HEK293 (cell line): Measurements from ENCODE around the gene ITGA4.
A peak's percentile ranks its signal among the peaks of the same experiment; 100 is the strongest.

Experiments used
- CTCF ChIA-PET: fragments of 350-600 bp; formaldehyde crosslinking; extraction: SDS; loops from one replicate; lab custom pipeline; 2021; ENCODE audit warnings: antibody characterized with exemption; lab: Yijun Ruan, JAX
- POLR2A ChIA-PET: fragments of 300-600 bp; formaldehyde crosslinking; extraction: SDS; loops from one replicate; lab custom pipeline; 2020; ENCODE audit warnings: antibody characterized with exemption, inconsistent platforms; lab: Yijun Ruan, JAX
- H3K27ac ChIP-seq: fragments of 200-500 bp; sonication (Bioruptor generic); 2 replicates; pipeline ENCODE4 v1.5.1; 2014; ENCODE audit warnings: low read depth, low read length, control low read depth, inconsistent platforms; ENCODE audit errors: extremely low read depth
- H3K36me3 ChIP-seq, 2 experiments: fragments of 200-500 bp in 1 of 2; sonication (Bioruptor generic) in 1 of 2; 1 replicate in 1 of 2; 2 replicates in 1 of 2; pipeline ENCODE4 v1.5.1; 2014 to 2017; ENCODE audit warnings: inconsistent platforms in 2 of 2, low read length in 2 of 2; ENCODE audit not compliant: control insufficient read depth in 2 of 2, insufficient read depth in 1 of 2
- H3K4me1 ChIP-seq: fragments of 200-500 bp; sonication (Bioruptor generic); 2 replicates; pipeline ENCODE4 v1.5.1; 2014; ENCODE audit warnings: mild to moderate bottlenecking, low read length, inconsistent platforms; ENCODE audit not compliant: control insufficient read depth, insufficient read depth
- H3K4me3 ChIP-seq: 2 replicates; pipeline ENCODE4 v1.5.1; 2011; ENCODE audit warnings: low read depth, mild to moderate bottlenecking, control low read depth, low read length, moderate library complexity
- H3K9me3 ChIP-seq: fragments of 200-500 bp; sonication (Bioruptor generic); 2 replicates; pipeline ENCODE4 v1.5.1; 2014; ENCODE audit warnings: low read depth, low read length, inconsistent platforms; ENCODE audit not compliant: control insufficient read depth, insufficient read depth
- KLF8 ChIP-seq: fragments of 450-650 bp; formaldehyde crosslinking; IDR thresholded peaks from 2 replicates; pipeline ENCODE4 v1.5.1; 2016; ENCODE audit warnings: missing biosample characterization, missing genetic modification characterization
- SP2 ChIP-seq: fragments of 450-650 bp; formaldehyde crosslinking; IDR thresholded peaks from 2 replicates; pipeline ENCODE4 v1.5.1; 2016; ENCODE audit warnings: missing biosample characterization, missing genetic modification characterization
- ZNF132 ChIP-seq: fragments of 450-650 bp; formaldehyde crosslinking; IDR thresholded peaks from 2 replicates; pipeline ENCODE4 v1.5.1; 2017; ENCODE audit warnings: missing biosample characterization, missing genetic modification characterization, borderline replicate concordance
- ZNF146 ChIP-seq: fragments of 450-650 bp; formaldehyde crosslinking; IDR thresholded peaks from 2 replicates; pipeline ENCODE4 v1.5.1; 2016; ENCODE audit warnings: missing biosample characterization, missing genetic modification characterization
- ZNF2 ChIP-seq: fragments of 450-650 bp; formaldehyde crosslinking; IDR thresholded peaks from 2 replicates; pipeline ENCODE4 v1.5.1; 2016; ENCODE audit warnings: missing biosample characterization, missing genetic modification characterization
- ZNF248 ChIP-seq: fragments of 450-650 bp; formaldehyde crosslinking; IDR thresholded peaks from 2 replicates; pipeline ENCODE4 v1.5.1; 2017; ENCODE audit warnings: missing biosample characterization, missing genetic modification characterization
- ZNF366 ChIP-seq: fragments of 450-650 bp; formaldehyde crosslinking; conservative IDR thresholded peaks from 2 replicates; pipeline ENCODE4 v1.5.1; 2016; ENCODE audit warnings: missing biosample characterization, missing genetic modification characterization
- ZNF501 ChIP-seq: fragments of 450-650 bp; formaldehyde crosslinking; IDR thresholded peaks from 2 replicates; pipeline ENCODE4 v1.5.1; 2016; ENCODE audit warnings: missing biosample characterization, missing genetic modification characterization
- ZNF624 ChIP-seq: fragments of 450-650 bp; formaldehyde crosslinking; IDR thresholded peaks from 2 replicates; pipeline ENCODE4 v1.5.1; 2017; ENCODE audit warnings: missing biosample characterization, missing genetic modification characterization
- ZNF658 ChIP-seq: fragments of 450-650 bp; formaldehyde crosslinking; IDR thresholded peaks from 2 replicates; pipeline ENCODE4; 2016; ENCODE audit warnings: missing biosample characterization, missing genetic modification characterization
- ZNF707 ChIP-seq: fragments of 450-650 bp; formaldehyde crosslinking; IDR thresholded peaks from 2 replicates; pipeline ENCODE4 v1.5.1; 2016; ENCODE audit warnings: missing biosample characterization, missing genetic modification characterization
- ZNF76 ChIP-seq: fragments of 450-650 bp; formaldehyde crosslinking; IDR thresholded peaks from 2 replicates; pipeline ENCODE4; 2016; ENCODE audit warnings: low read depth, missing biosample characterization, missing genetic modification characterization, borderline replicate concordance
- TF ChIP-seq, protein P1 (sequence below): fragments of 450-650 bp; formaldehyde crosslinking; IDR thresholded peaks from 2 replicates; pipeline ENCODE4 v1.5.1; 2016; ENCODE audit warnings: missing biosample characterization, missing genetic modification characterization
- TF ChIP-seq, protein P2 (sequence below): fragments of 450-650 bp; formaldehyde crosslinking; IDR thresholded peaks from 2 replicates; pipeline ENCODE4 v1.5.1; 2016; ENCODE audit warnings: missing biosample characterization, missing genetic modification characterization, borderline replicate concordance

Gene ITGA4

GRCh38 chr2:181430406-181431118 lies 26.6 kb upstream of the ITGA4 start:
- ChIA-PET CTCF (interaction anchor here (0.8 to 1.6 kb wide), 5 partner anchors 8 to 36 kb away, joined by 3 to 5 read pairs (median 4); no protein-coding TSS in a partner anchor), POLR2A (no interaction called here)
- Histone ChIP-seq H3K27ac (no peak overlapping the region), H3K4me1 (no peaks in the 10 kb centered on the region), H3K4me3 (no peak overlapping the region), H3K36me3 (no peaks in the 10 kb centered on the region), H3K9me3 (no peaks in the 10 kb centered on the region)
- TF ChIP-seq KLF8 (no peak), ZNF366 (no peak), ZNF76 (tag by site-specific recombination) (no peak), ZNF658 (no peak), SP2 (tag by site-specific recombination) (no peak), ZNF707 (tag by site-specific recombination) (no peak), ZNF501 (tag by site-specific recombination) (no peak), ZNF2 (tag by site-specific recombination) (peak; percentile 79; the same call in 1 of the 2 replicates)
- TF ChIP-seq, protein P1, sequence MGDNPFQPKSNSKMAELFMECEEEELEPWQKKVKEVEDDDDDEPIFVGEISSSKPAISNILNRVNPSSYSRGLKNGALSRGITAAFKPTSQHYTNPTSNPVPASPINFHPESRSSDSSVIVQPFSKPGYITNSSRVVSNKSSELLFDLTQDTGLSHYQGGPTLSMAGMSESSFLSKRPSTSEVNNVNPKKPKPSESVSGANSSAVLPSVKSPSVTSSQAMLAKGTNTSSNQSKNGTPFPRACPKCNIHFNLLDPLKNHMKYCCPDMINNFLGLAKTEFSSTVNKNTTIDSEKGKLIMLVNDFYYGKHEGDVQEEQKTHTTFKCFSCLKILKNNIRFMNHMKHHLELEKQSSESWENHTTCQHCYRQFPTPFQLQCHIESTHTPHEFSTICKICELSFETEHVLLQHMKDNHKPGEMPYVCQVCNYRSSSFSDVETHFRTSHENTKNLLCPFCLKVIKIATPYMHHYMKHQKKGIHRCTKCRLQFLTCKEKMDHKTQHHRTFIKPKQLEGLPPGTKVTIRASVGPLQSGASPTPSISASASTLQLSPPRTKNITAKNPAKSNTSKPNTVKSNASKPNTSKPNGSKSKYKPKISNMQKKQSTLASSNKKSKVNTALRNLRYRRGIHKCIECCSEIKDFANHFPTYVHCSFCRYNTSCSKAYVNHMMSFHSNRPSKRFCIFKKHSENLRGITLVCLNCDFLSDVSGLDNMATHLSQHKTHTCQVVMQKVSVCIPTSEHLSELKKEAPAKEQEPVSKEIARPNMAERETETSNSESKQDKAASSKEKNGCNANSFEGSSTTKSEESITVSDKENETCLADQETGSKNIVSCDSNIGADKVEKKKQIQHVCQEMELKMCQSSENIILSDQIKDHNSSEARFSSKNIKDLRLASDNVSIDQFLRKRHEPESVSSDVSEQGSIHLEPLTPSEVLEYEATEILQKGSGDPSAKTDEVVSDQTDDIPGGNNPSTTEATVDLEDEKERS (tag by site-specific recombination) = no peak

DNA sequence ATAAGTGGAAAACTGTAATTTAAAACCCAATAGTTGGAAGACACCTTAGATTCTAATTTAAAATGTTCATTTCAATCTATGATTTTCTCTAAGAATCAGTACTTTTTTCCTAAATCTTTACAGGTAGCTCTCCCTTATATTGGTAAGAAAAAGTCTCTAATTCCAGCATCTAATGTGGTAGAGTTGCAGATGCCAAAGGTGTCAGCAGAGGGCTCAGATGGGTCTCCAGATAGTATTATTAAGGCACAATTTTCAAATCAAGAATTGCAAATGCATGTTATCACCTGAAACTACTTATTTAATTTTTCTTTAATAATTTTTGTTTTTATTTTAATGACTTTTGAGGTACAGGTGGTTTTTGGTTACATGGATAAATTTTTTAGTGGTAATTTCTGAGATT lies 25.5 kb upstream of the ITGA4 start:
- Histone ChIP-seq H3K36me3 (no peaks in the 10 kb centered on the region), H3K27ac (no peak overlapping the region), H3K4me3 (no peak overlapping the region), H3K4me1 (no peaks in the 10 kb centered on the region), H3K9me3 (no peaks in the 10 kb centered on the region)
- ChIA-PET POLR2A (no interaction called here), CTCF (interaction anchor here (0.8 to 1.6 kb wide), 5 partner anchors 10 to 35 kb away, joined by 3 to 5 read pairs (median 4); no protein-coding TSS in a partner anchor)
- no peak for TF ChIP-seq ZNF132 (tag by site-specific recombination)
- TF ChIP-seq, protein P1 (tag by site-specific recombination) = no peak
- no peak for TF ChIP-seq ZNF146 (tag by site-specific recombination)
- TF ChIP-seq ZNF624 = no peak
- TF ChIP-seq, protein P2, sequence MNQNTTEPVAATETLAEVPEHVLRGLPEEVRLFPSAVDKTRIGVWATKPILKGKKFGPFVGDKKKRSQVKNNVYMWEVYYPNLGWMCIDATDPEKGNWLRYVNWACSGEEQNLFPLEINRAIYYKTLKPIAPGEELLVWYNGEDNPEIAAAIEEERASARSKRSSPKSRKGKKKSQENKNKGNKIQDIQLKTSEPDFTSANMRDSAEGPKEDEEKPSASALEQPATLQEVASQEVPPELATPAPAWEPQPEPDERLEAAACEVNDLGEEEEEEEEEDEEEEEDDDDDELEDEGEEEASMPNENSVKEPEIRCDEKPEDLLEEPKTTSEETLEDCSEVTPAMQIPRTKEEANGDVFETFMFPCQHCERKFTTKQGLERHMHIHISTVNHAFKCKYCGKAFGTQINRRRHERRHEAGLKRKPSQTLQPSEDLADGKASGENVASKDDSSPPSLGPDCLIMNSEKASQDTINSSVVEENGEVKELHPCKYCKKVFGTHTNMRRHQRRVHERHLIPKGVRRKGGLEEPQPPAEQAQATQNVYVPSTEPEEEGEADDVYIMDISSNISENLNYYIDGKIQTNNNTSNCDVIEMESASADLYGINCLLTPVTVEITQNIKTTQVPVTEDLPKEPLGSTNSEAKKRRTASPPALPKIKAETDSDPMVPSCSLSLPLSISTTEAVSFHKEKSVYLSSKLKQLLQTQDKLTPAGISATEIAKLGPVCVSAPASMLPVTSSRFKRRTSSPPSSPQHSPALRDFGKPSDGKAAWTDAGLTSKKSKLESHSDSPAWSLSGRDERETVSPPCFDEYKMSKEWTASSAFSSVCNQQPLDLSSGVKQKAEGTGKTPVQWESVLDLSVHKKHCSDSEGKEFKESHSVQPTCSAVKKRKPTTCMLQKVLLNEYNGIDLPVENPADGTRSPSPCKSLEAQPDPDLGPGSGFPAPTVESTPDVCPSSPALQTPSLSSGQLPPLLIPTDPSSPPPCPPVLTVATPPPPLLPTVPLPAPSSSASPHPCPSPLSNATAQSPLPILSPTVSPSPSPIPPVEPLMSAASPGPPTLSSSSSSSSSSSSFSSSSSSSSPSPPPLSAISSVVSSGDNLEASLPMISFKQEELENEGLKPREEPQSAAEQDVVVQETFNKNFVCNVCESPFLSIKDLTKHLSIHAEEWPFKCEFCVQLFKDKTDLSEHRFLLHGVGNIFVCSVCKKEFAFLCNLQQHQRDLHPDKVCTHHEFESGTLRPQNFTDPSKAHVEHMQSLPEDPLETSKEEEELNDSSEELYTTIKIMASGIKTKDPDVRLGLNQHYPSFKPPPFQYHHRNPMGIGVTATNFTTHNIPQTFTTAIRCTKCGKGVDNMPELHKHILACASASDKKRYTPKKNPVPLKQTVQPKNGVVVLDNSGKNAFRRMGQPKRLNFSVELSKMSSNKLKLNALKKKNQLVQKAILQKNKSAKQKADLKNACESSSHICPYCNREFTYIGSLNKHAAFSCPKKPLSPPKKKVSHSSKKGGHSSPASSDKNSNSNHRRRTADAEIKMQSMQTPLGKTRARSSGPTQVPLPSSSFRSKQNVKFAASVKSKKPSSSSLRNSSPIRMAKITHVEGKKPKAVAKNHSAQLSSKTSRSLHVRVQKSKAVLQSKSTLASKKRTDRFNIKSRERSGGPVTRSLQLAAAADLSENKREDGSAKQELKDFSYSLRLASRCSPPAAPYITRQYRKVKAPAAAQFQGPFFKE (tag by site-specific recombination) = no peak
- no peak for TF ChIP-seq ZNF248 (tag by site-specific recombination)
